Endothelial cell of umbilical vein (primary cell): ENCODE results near the gene CDC42SE2. TPM values are rescaled to one million over a fixed set of nuclear protein-coding genes. Genes with fewer than 3 reads are reported as not detected.

Experiments
- BruUV-seq: library from RNA; stranded (reverse); fragments of 400-500 nt; replicated peaks from 2 replicates; lab custom pipeline; 2021; lab: Mats Ljungman, UMichigan
- CTCF ChIA-PET: fragments of 300-600, 350-600 bp; sonication (Branson Sonifier 250); formaldehyde crosslinking; loops from one replicate; lab custom pipeline; 2021; ENCODE audit warnings: antibody characterized with exemption, inconsistent platforms; lab: Charles Lee
- POLR2A ChIA-PET: fragments of 300-600, 350-600 bp; sonication (Branson Sonifier 250); formaldehyde crosslinking; loops from one replicate; lab custom pipeline; 2021; ENCODE audit warnings: antibody characterized with exemption, inconsistent platforms; lab: Charles Lee
- DNase-seq: peaks from one replicate; pipeline ENCODE4 v3.0.0-alpha.2; 2011; ENCODE audit warnings: low read depth, low spot score
- FAIRE-seq: peaks from 2 replicates; lab custom pipeline; 2011; peaks lifted over from hg19 to GRCh38; lab: Jason Lieb, UNC
- H2AFZ ChIP-seq: 2 replicates; pipeline ENCODE4 v1.6.0; 2012; ENCODE audit warnings: low read depth, low read length, control low read depth, inconsistent platforms
- H3K27ac ChIP-seq: 2 replicates; pipeline ENCODE4 v1.5.1; 2011; ENCODE audit warnings: low read depth, mild to moderate bottlenecking, control low read depth, low read length, moderate library complexity; ENCODE audit not compliant: insufficient read depth
- H3K27me3 ChIP-seq, 2 experiments: 2 replicates each; pipeline versions ENCODE4 v1.6.0 to v1.6.1; 2011; ENCODE audit warnings: low read length in 2 of 2, mixed read lengths in 1 of 2; ENCODE audit not compliant: control insufficient read depth in 2 of 2, insufficient read depth in 2 of 2
- H3K36me3 ChIP-seq, 2 experiments: 2 replicates in 1 of 2; 3 replicates in 1 of 2; pipeline ENCODE4 v1.5.1; 2011; ENCODE audit warnings: low read length in 2 of 2, mild to moderate bottlenecking in 1 of 2, moderate library complexity in 1 of 2; ENCODE audit not compliant: control insufficient read depth in 2 of 2, insufficient read depth in 2 of 2; ENCODE audit errors: extremely low read depth in 1 of 2
- H3K4me1 ChIP-seq: 3 replicates; pipeline ENCODE4 v1.5.1; 2011; ENCODE audit warnings: mild to moderate bottlenecking, low read length; ENCODE audit not compliant: control insufficient read depth, insufficient read depth; ENCODE audit errors: extremely low read depth
- H3K4me2 ChIP-seq: 2 replicates; pipeline ENCODE4 v1.6.1; 2011; ENCODE audit warnings: low read length, control low read depth, mixed read lengths; ENCODE audit not compliant: insufficient read depth
- H3K4me3 ChIP-seq, 3 experiments: fragments of 200-600 bp in 1 of 3; sonication (generic), shearing (Covaris generic) in 1 of 3; replicated peaks in 1 of 3; 2 replicates each; pipeline ENCODE4 v1.5.1; 2011 to 2016; ENCODE audit warnings: control low read depth in 3 of 3, low read length in 3 of 3, mild to moderate bottlenecking in 2 of 3, inconsistent platforms in 1 of 3, low read depth in 1 of 3, moderate library complexity in 1 of 3; ENCODE audit not compliant: insufficient read depth in 1 of 3
- H3K79me2 ChIP-seq: 2 replicates; pipeline ENCODE4 v1.6.0; 2012; ENCODE audit warnings: low read length, inconsistent platforms; ENCODE audit not compliant: control insufficient read depth, insufficient read depth
- H3K9ac ChIP-seq: replicated peaks from 2 replicates; pipeline ENCODE3; 2011; ENCODE audit warnings: low read length, control low read depth; ENCODE audit not compliant: insufficient read depth; ENCODE audit errors: extremely low read depth
- H3K9me1 ChIP-seq: replicated peaks from 3 replicates; pipeline ENCODE4 v1.6.0; 2011; ENCODE audit warnings: mild to moderate bottlenecking, low read length; ENCODE audit not compliant: control insufficient read depth, insufficient read depth; ENCODE audit errors: extremely low read depth
- H3K9me3 ChIP-seq: replicated peaks from 2 replicates; pipeline ENCODE4 v1.5.1; 2012; ENCODE audit warnings: low read length, inconsistent platforms; ENCODE audit not compliant: control insufficient read depth, insufficient read depth
- H4K20me1 ChIP-seq: replicated peaks from 2 replicates; pipeline ENCODE3; 2011; ENCODE audit warnings: mild to moderate bottlenecking, low read length; ENCODE audit not compliant: control insufficient read depth, insufficient read depth; ENCODE audit errors: extremely low read depth
- CTCF ChIP-seq, 2 donors: IDR thresholded peaks; 1 replicate in 1 of 2; 2 replicates in 1 of 2; pipeline ENCODE4 v1.5.1; 2011; ENCODE audit warnings: low read length in 2 of 2, mild to moderate bottlenecking in 2 of 2, moderate library complexity in 2 of 2, control low read depth in 1 of 2, inconsistent platforms in 1 of 2, low read depth in 1 of 2; ENCODE audit not compliant: insufficient read depth in 1 of 2; ENCODE audit errors: extremely low read depth in 1 of 2
- EZH2 ChIP-seq: IDR thresholded peaks from 2 replicates; pipeline ENCODE4 v1.6.1; 2012; ENCODE audit warnings: borderline replicate concordance, low read depth, mild to moderate bottlenecking, moderate library complexity, low read length, inconsistent platforms; ENCODE audit not compliant: severe bottlenecking
- FOS ChIP-seq: IDR thresholded peaks from 2 replicates; pipeline ENCODE4 v1.6.1; 2011; ENCODE audit warnings: mild to moderate bottlenecking, low read length, moderate library complexity, borderline replicate concordance; ENCODE audit not compliant: insufficient read depth
- GATA2 ChIP-seq: IDR thresholded peaks from 2 replicates; pipeline ENCODE4 v1.7.0; 2011; ENCODE audit warnings: low read depth, mild to moderate bottlenecking, moderate library complexity, mixed read lengths, low read length; ENCODE audit not compliant: insufficient read length, insufficient read depth
- JUN ChIP-seq: IDR thresholded peaks from 2 replicates; pipeline ENCODE4 v1.6.1; 2011; ENCODE audit warnings: borderline replicate concordance, low read depth; ENCODE audit not compliant: insufficient read length, insufficient read depth
- MAX ChIP-seq: IDR thresholded peaks from 2 replicates; pipeline ENCODE4 v1.6.1; 2011; ENCODE audit not compliant: insufficient read depth, insufficient read length
- MYC ChIP-seq: IDR thresholded peaks from one replicate; pipeline ENCODE4 v1.6.1; 2011; ENCODE audit warnings: mild to moderate bottlenecking, low read depth, low read length
- POLR2A ChIP-seq: IDR thresholded peaks from 2 replicates; pipeline ENCODE4 v1.6.1; 2012; ENCODE audit warnings: low read depth, mild to moderate bottlenecking, control low read depth, low read length
- POLR2AphosphoS5 ChIP-seq: IDR thresholded peaks from 2 replicates; pipeline ENCODE4 v1.6.1; 2012; ENCODE audit warnings: low read depth, mild to moderate bottlenecking, control low read depth, low read length, moderate library complexity; ENCODE audit not compliant: insufficient read depth
- dilution Hi-C: fragments of 300-500 bp; cut with MboI; formaldehyde crosslinking; loops from one replicate; pipeline ENCODE4 v1.15.0; 2019; ENCODE audit warnings: low sequenced_read_pairs; ENCODE audit not compliant: extremely low pct_ligation_motif_present
- intact Hi-C: fragments of 100-400 bp; cut with micrococcal nuclease; formaldehyde crosslinking; loops from one replicate; pipeline ENCODE4 v1.10.0; 2022
- polyA plus RNA-seq, 4 experiments: library from polyadenylated mRNA; depleted of rRNA in 3 of 4; stranded (reverse) in 3 of 4; unstranded in 1 of 4; fragments of >200 nt; gene quantifications; 2 replicates each; pipeline versions ENCODE4 v1.2.1 to v1.2.3, GENCODE V29; 2011 to 2012; ENCODE audit warnings: missing spikeins in 1 of 4
- total RNA-seq: library from RNA; stranded (reverse); gene quantifications from 2 replicates; pipeline ENCODE4 v1.2.3, GENCODE V29; 2021

Gene CDC42SE2
- total and polyA plus RNA-seq, 2 donors (not counting 3 experiments of a cell fraction or from before 2014, with no cell fraction given), result 14.7 to 21.9 TPM

GRCh38 chr5:131328536-131329285 is 64.9 kb downstream of the CDC42SE2 start:
- intact Hi-C loops, result no loop called here
- no peak for TF ChIP-seq POLR2AphosphoS5
- peak; percentile 43 for TF ChIP-seq JUN
- no peak for TF ChIP-seq MYC
- no peak for TF ChIP-seq EZH2
- no peak for TF ChIP-seq GATA2
- no peak for TF ChIP-seq CTCF (IDR thresholded peaks at IDR 0.05; ENCODE audit: extremely low read depth in 1 of 2, insufficient read depth in 1 of 2, low read depth in 1 of 2, low read length in 2 of 2)
- TF ChIP-seq MAX, result no peak
- TF ChIP-seq POLR2A, result no peak
- peak; percentile 74 for TF ChIP-seq FOS
- no peak overlapping the region for H2AFZ ChIP-seq
- no peak overlapping the region for H3K9ac ChIP-seq
- no peaks in the 10 kb centered on the region for H3K36me3 ChIP-seq
- no peak overlapping the region for H3K4me2 ChIP-seq
- no peaks in the 10 kb centered on the region for H3K4me1 ChIP-seq
- ChIA-PET CTCF (interaction anchor here (0.6 kb wide), 1 partner anchor 550 kb away, joined by 3 read pairs; no protein-coding TSS in a partner anchor), POLR2A (no interaction called here)
- no peaks in the 10 kb centered on the region for H3K9me1 ChIP-seq
- H3K4me3 ChIP-seq, result no peak overlapping the region
- dilution Hi-C loops, result no loop called here
- peak; percentile 40 for DNase-seq
- peak; percentile 35 for FAIRE-seq
- H3K9me3 ChIP-seq, result no peaks in the 10 kb centered on the region
- H3K27ac ChIP-seq, result no peak overlapping the region
- BruUV-seq, result no TSS peak
- peaks cover 21% of the 10 kb centered on the region for H3K79me2 ChIP-seq
- no peaks in the 10 kb centered on the region for H4K20me1 ChIP-seq
- no peaks in the 10 kb centered on the region for H3K27me3 ChIP-seq
